Measurements from ENCODE around the gene FAH. TPM values are rescaled to one million over a fixed set of nuclear protein-coding genes. Genes with fewer than 3 reads are reported as not detected.

FAH gene
- total RNA-seq, 1 experiment from 2014 or later = 25.9 TPM

- BruUV-seq (replicated peaks) = no TSS peak
- peaks cover 5% of the 10 kb centered on the region for H3K9me3 Mint-ChIP-seq (ENCODE audit: low read depth, unreplicated experiment)
- no peak for DNase-seq
- CTCF ChIA-PET = no interaction called here
- intact Hi-C loops (cut with micrococcal nuclease; ENCODE audit: unreplicated experiment) = no loop called here
- no peak overlapping the region for H3K27ac Mint-ChIP-seq (ENCODE audit: unreplicated experiment)
- peaks cover 5% of the 10 kb centered on the region for H3K4me1 Mint-ChIP-seq (ENCODE audit: low read depth, unreplicated experiment)
- H3K36me3 Mint-ChIP-seq (ENCODE audit: insufficient read depth, unreplicated experiment) = no peaks in the 10 kb centered on the region
- no peak overlapping the region for H3K4me3 Mint-ChIP-seq (ENCODE audit: low read depth, unreplicated experiment)
- H3K27me3 Mint-ChIP-seq (ENCODE audit: unreplicated experiment) = peaks cover 33% of the 10 kb centered on the region
- no peak for TF ChIP-seq CTCF (IDR thresholded peaks at IDR 0.05; ENCODE audit: unreplicated experiment)
Measured at GRCh38 chr15:80211976-80212375, 59.2 kb downstream of the FAH start.

GRCh38 chr15:80214910-80215309 is 62.1 kb downstream of the FAH start:
- no TSS peak for BruUV-seq (replicated peaks)
- peaks cover 22% of the 10 kb centered on the region for H3K27me3 Mint-ChIP-seq (ENCODE audit: unreplicated experiment)

GRCh38 chr15:80216141-80216540 is 63.3 kb downstream of the FAH start:
- BruUV-seq (replicated peaks) = no TSS peak
- H3K4me1 Mint-ChIP-seq (ENCODE audit: low read depth, unreplicated experiment) = no peaks in the 10 kb centered on the region
- H3K9me3 Mint-ChIP-seq (ENCODE audit: low read depth, unreplicated experiment) = peaks cover 5% of the 10 kb centered on the region
- no peak for DNase-seq
- no peak overlapping the region for H3K27ac Mint-ChIP-seq (ENCODE audit: unreplicated experiment)
- no peak for TF ChIP-seq CTCF (IDR thresholded peaks at IDR 0.05; ENCODE audit: unreplicated experiment)
- no peaks in the 10 kb centered on the region for H3K36me3 Mint-ChIP-seq (ENCODE audit: insufficient read depth, unreplicated experiment)
- peaks cover 22% of the 10 kb centered on the region for H3K27me3 Mint-ChIP-seq (ENCODE audit: unreplicated experiment)
- intact Hi-C loops (cut with micrococcal nuclease; ENCODE audit: unreplicated experiment) = no loop called here
- CTCF ChIA-PET = no interaction called here
- no peak overlapping the region for H3K4me3 Mint-ChIP-seq (ENCODE audit: low read depth, unreplicated experiment)

More at GRCh38 chr15:80214910-80215309, 62.1 kb downstream of the FAH start:
- H3K9me3 Mint-ChIP-seq (ENCODE audit: low read depth, unreplicated experiment) = peaks cover 5% of the 10 kb centered on the region
- no peaks in the 10 kb centered on the region for H3K36me3 Mint-ChIP-seq (ENCODE audit: insufficient read depth, unreplicated experiment)
- DNase-seq = no peak
- H3K4me1 Mint-ChIP-seq (ENCODE audit: low read depth, unreplicated experiment) = no peaks in the 10 kb centered on the region
- intact Hi-C loops (cut with micrococcal nuclease; ENCODE audit: unreplicated experiment) = no loop called here
- no peak overlapping the region for H3K4me3 Mint-ChIP-seq (ENCODE audit: low read depth, unreplicated experiment)
- CTCF ChIA-PET = no interaction called here
- no peak for TF ChIP-seq CTCF (IDR thresholded peaks at IDR 0.05; ENCODE audit: unreplicated experiment)
- no peak overlapping the region for H3K27ac Mint-ChIP-seq (ENCODE audit: unreplicated experiment)

- Mint-ChIP-seq H3K27ac (ENCODE audit: unreplicated experiment) (no peak overlapping the region), H3K9me3 (ENCODE audit: low read depth, unreplicated experiment) (peaks cover 5% of the 10 kb centered on the region), H3K4me3 (ENCODE audit: low read depth, unreplicated experiment) (no peak overlapping the region), H3K27me3 (ENCODE audit: unreplicated experiment) (peaks cover 22% of the 10 kb centered on the region), H3K36me3 (ENCODE audit: insufficient read depth, unreplicated experiment) (no peaks in the 10 kb centered on the region), H3K4me1 (ENCODE audit: low read depth, unreplicated experiment) (no peaks in the 10 kb centered on the region)
- intact Hi-C loops (cut with micrococcal nuclease; ENCODE audit: unreplicated experiment) = no loop called here
- no peak for TF ChIP-seq CTCF (IDR thresholded peaks at IDR 0.05; ENCODE audit: unreplicated experiment)
- CTCF ChIA-PET = no interaction called here
- BruUV-seq (replicated peaks) = no TSS peak
- no peak for DNase-seq
Measured at GRCh38 chr15:80216911-80217310, 64.1 kb downstream of the FAH start.

Data from Calu3 (cell line).